ENCODE results near the gene SMIM43. TPM values are rescaled to one million over a fixed set of nuclear protein-coding genes. Genes with fewer than 3 reads are reported as not detected.
"Not testable (repeated sequence)": the region's sequence is repeated elsewhere in the genome, so short reads cannot be mapped to it uniquely, and the experiment has no call there.

Gene SMIM43
- total and polyA plus RNA-seq, 9 of the 15 experiments (the other 6 are each of a cell fraction or from before 2014, with no cell fraction given), result not detected

DNA sequence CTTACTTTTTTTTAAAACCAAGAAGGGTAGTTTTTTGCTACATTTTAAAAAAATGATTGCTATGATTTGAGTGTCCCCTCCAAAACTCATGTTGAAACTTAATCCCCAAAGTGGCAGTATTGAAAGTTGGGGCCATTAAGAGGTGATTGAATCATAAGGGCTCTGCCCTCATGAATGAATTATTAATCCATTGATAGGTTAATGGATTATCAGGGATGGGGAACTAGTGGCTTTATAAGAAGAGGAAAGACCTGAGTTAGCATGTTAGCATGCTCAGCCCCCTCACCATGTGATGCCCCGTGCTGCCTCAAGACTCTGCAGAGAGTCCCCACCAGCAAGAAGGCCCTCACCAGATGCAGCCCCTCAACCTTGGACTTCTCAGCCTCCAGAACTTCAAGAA lies 31.0 kb downstream of the SMIM43 start:
- H3K9me3 ChIP-seq (replicated peaks; ENCODE audit: control insufficient read depth, insufficient read depth, low read depth, low read length), result no peaks in the 10 kb centered on the region
- H3K9me1 ChIP-seq (ENCODE audit: control insufficient read depth, insufficient read depth, low read length), result no peaks in the 10 kb centered on the region
- POLR2A ChIA-PET, result no interaction called here
- H3K27ac ChIP-seq (ENCODE audit: extremely low read depth, low read depth, low read length), result no peak overlapping the region
- no peak overlapping the region for H3K9ac ChIP-seq (ENCODE audit: insufficient read depth in 1 of 2, low read depth in 2 of 2, low read length in 2 of 2)
- H4K20me1 ChIP-seq (replicated peaks; ENCODE audit: control insufficient read depth, insufficient read depth, low read length), result no peaks in the 10 kb centered on the region
- DNase-seq (ENCODE audit: extremely low read depth in 1 of 4, low spot score in 3 of 4), result no peak
- ATAC-seq, result no peak
- no peak overlapping the region for H3K4me3 ChIP-seq
- intact Hi-C loops (cut with micrococcal nuclease) (loop anchor here (10.0 kb wide), 1 partner anchor 1579 kb away; no protein-coding TSS in a partner anchor), in situ Hi-C loops (cut with MboI) (loop anchor here (10.0 kb wide), 1 partner anchor 249 kb away; no protein-coding TSS in a partner anchor)
- peaks cover 7 to 13% of the 10 kb centered on the region in 2 experiments; a peak in 3 of 5 replicates for H3K27me3 ChIP-seq (ENCODE audit: control insufficient read depth in 2 of 2, insufficient read depth in 2 of 2, low read length in 2 of 2)
- no peak overlapping the region for H3K4me2 ChIP-seq (ENCODE audit: insufficient read depth, low read length)
- no peak for FAIRE-seq
- no peaks in the 10 kb centered on the region for H3K79me2 ChIP-seq (ENCODE audit: control insufficient read depth, insufficient read depth, low read length)
- 0% methylated on average over 1 of the region's 1 CpG for WGBS (ENCODE audit: insufficient coverage, low coverage, missing lambda C conversion rate)
- no peaks in the 10 kb centered on the region for H3K36me3 ChIP-seq (ENCODE audit: control insufficient read depth, insufficient read depth, low read length)
- CTCF ChIA-PET (ENCODE audit: low intra/inter-chr PET ratio), result no interaction called here
- TF ChIP-seq HCFC1 (IDR thresholded peaks at IDR 0.05; ENCODE audit: low read depth, low read length), result no peak
- no TSS peak for BruUV-seq (replicated peaks)
- H2AFZ ChIP-seq (ENCODE audit: low read depth, low read length), result no peak overlapping the region
- H3K4me1 ChIP-seq (replicated peaks in 1 of 2; ENCODE audit: control insufficient read depth in 2 of 2, insufficient read depth in 2 of 2, low read length in 2 of 2), result no peaks in the 10 kb centered on the region

DNA sequence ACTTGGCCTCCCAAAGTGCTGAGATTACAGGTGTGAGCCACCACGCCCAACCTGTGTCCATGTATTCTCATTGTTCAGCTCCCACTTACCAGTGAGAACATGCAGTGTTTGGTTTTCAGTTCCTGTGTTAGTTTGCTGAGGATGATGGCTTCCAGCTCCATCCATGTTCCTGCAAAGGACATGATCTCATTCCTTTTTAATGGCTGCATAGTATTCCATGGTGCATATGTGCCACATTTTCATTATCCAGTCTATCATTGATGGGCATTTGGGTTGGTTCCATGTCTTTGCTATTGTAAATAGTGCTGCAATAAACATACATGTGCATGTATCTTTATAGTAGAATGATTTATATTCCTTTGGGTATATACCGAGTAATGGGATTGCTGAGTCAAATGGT lies 35.2 kb downstream of the SMIM43 start:
- H3K9me1 ChIP-seq (ENCODE audit: control insufficient read depth, insufficient read depth, low read length); H3K4me3 ChIP-seq; H3K9me3 ChIP-seq (replicated peaks; ENCODE audit: control insufficient read depth, insufficient read depth, low read depth, low read length); DNase-seq (ENCODE audit: extremely low read depth in 1 of 4, low spot score in 3 of 4); FAIRE-seq; H3K9ac ChIP-seq (ENCODE audit: insufficient read depth in 1 of 2, low read depth in 2 of 2, low read length in 2 of 2); H3K4me2 ChIP-seq (ENCODE audit: insufficient read depth, low read length); CTCF ChIA-PET (ENCODE audit: low intra/inter-chr PET ratio); H3K4me1 ChIP-seq (replicated peaks in 1 of 2; ENCODE audit: control insufficient read depth in 2 of 2, insufficient read depth in 2 of 2, low read length in 2 of 2); H2AFZ ChIP-seq (ENCODE audit: low read depth, low read length); H3K36me3 ChIP-seq (ENCODE audit: control insufficient read depth, insufficient read depth, low read length); ATAC-seq; H4K20me1 ChIP-seq (replicated peaks; ENCODE audit: control insufficient read depth, insufficient read depth, low read length); H3K79me2 ChIP-seq (ENCODE audit: control insufficient read depth, insufficient read depth, low read length); H3K27ac ChIP-seq (ENCODE audit: extremely low read depth, low read depth, low read length); POLR2A ChIA-PET; BruUV-seq (replicated peaks): not testable (repeated sequence)
- in situ Hi-C loops (cut with MboI) (loop anchor here (10.0 kb wide), 1 partner anchor 245 kb away; no protein-coding TSS in a partner anchor), intact Hi-C loops (cut with micrococcal nuclease) (loop anchor here (5.0 to 10.0 kb wide), 4 partner anchors 72 to 1657 kb away; no protein-coding TSS in a partner anchor)
- peak; percentile 90 for TF ChIP-seq ZNF146 (CRISPR knock-in tag; IDR thresholded peaks at IDR 0.05; ENCODE audit: unreplicated experiment)
- 54% methylated on average over 2 of the region's 2 CpGs for WGBS (ENCODE audit: insufficient coverage, low coverage, missing lambda C conversion rate)
- H3K27me3 ChIP-seq (ENCODE audit: control insufficient read depth in 2 of 2, insufficient read depth in 2 of 2, low read length in 2 of 2), result peaks cover 9 to 17% of the 10 kb centered on the region in 2 experiments; a peak in 4 of 5 replicates
